ENCODE results near the gene TNFRSF14. TPM values are rescaled to one million over a fixed set of nuclear protein-coding genes. Genes with fewer than 3 reads are reported as not detected.

TNFRSF14 gene
- total and polyA plus RNA-seq, 2 experiments from 2014 or later: 7.8 to 13.3 TPM

- H3K4me3 ChIP-seq: no peak overlapping the region
- WGBS, 2 experiments (ENCODE audit: low coverage in 1 of 2, low lambda C conversion rate in 2 of 2, missing lambda C conversion rate in 2 of 2): 92 to 93% methylated on average over 29 to 31 of the region's 31 CpGs
- no peaks in the 10 kb centered on the region for H3K9me2 ChIP-seq (ENCODE audit: insufficient read depth)
- no peaks in the 10 kb centered on the region for H3K36me3 ChIP-seq (ENCODE audit: low read depth)
- H3K9me3 ChIP-seq (ENCODE audit: low read depth): no peaks in the 10 kb centered on the region
- no peak overlapping the region for H2AFZ ChIP-seq
- H3F3A ChIP-seq (ENCODE audit: insufficient read depth): no peaks in the 10 kb centered on the region
- no peak overlapping the region for H3K9ac ChIP-seq
- no peaks in the 10 kb centered on the region for H3K4me1 ChIP-seq (ENCODE audit: insufficient read depth)
- in situ Hi-C loops (cut with MboI): no loop called here
- H4K20me1 ChIP-seq (ENCODE audit: insufficient read depth): no peaks in the 10 kb centered on the region
- H3K27me3 ChIP-seq (replicated peaks; ENCODE audit: insufficient read depth): no peaks in the 10 kb centered on the region
- no peak for DNase-seq
- no peak for TF ChIP-seq EZH2 (IDR thresholded peaks at IDR 0.05; ENCODE audit: insufficient read depth, poor library complexity, severe bottlenecking)
- no peak for TF ChIP-seq EZH2phosphoT487 (IDR thresholded peaks at IDR 0.05; ENCODE audit: insufficient read depth, low read depth)
- no peak overlapping the region for H3K4me2 ChIP-seq (ENCODE audit: unreplicated experiment)
- H3K27ac ChIP-seq: no peak overlapping the region
- H3K79me2 ChIP-seq (ENCODE audit: insufficient read depth): no peaks in the 10 kb centered on the region
These were observed 34.3 kb downstream of the TNFRSF14 start for GRCh38 chr1:2590233-2591141.

GRCh38 chr1:2591233-2591580, 35.0 kb downstream of the TNFRSF14 start:
- no peak for TF ChIP-seq EZH2 (IDR thresholded peaks at IDR 0.05; ENCODE audit: insufficient read depth, poor library complexity, severe bottlenecking)
- TF ChIP-seq EZH2phosphoT487 (IDR thresholded peaks at IDR 0.05; ENCODE audit: insufficient read depth, low read depth): no peak
- 84 to 92% methylated on average over 4 to 5 of the region's 5 CpGs for WGBS, 2 experiments (ENCODE audit: low coverage in 1 of 2, low lambda C conversion rate in 2 of 2, missing lambda C conversion rate in 2 of 2)
- Histone ChIP-seq H3K4me3 (no peak overlapping the region), H3K9me2 (ENCODE audit: insufficient read depth) (no peaks in the 10 kb centered on the region), H3K9me3 (ENCODE audit: low read depth) (no peaks in the 10 kb centered on the region), H3K36me3 (ENCODE audit: low read depth) (no peaks in the 10 kb centered on the region), H4K20me1 (ENCODE audit: insufficient read depth) (no peaks in the 10 kb centered on the region), H3K27me3 (replicated peaks; ENCODE audit: insufficient read depth) (no peaks in the 10 kb centered on the region), H3K9ac (no peak overlapping the region), H3K79me2 (ENCODE audit: insufficient read depth) (no peaks in the 10 kb centered on the region), H2AFZ (no peak overlapping the region), H3F3A (ENCODE audit: insufficient read depth) (no peaks in the 10 kb centered on the region), H3K4me2 (ENCODE audit: unreplicated experiment) (no peak overlapping the region), H3K4me1 (ENCODE audit: insufficient read depth) (no peaks in the 10 kb centered on the region), H3K27ac (no peak overlapping the region)
- in situ Hi-C loops (cut with MboI): no loop called here
- DNase-seq: no peak

GRCh38 chr1:2591581-2592261, 35.5 kb downstream of the TNFRSF14 start:
- H3K27me3 ChIP-seq (replicated peaks; ENCODE audit: insufficient read depth): no peaks in the 10 kb centered on the region
- no peaks in the 10 kb centered on the region for H3K9me2 ChIP-seq (ENCODE audit: insufficient read depth)
- H3K79me2 ChIP-seq (ENCODE audit: insufficient read depth): no peaks in the 10 kb centered on the region
- no peaks in the 10 kb centered on the region for H3F3A ChIP-seq (ENCODE audit: insufficient read depth)
- H3K36me3 ChIP-seq (ENCODE audit: low read depth): no peaks in the 10 kb centered on the region
- H3K4me3 ChIP-seq: no peak overlapping the region
- no peaks in the 10 kb centered on the region for H3K4me1 ChIP-seq (ENCODE audit: insufficient read depth)
- 79 to 80% methylated on average over 2 to 12 of the region's 12 CpGs for WGBS, 2 experiments (ENCODE audit: low coverage in 1 of 2, low lambda C conversion rate in 2 of 2, missing lambda C conversion rate in 2 of 2)
- H2AFZ ChIP-seq: no peak overlapping the region
- H3K27ac ChIP-seq: no peak overlapping the region
- no peak overlapping the region for H3K9ac ChIP-seq
- in situ Hi-C loops (cut with MboI): no loop called here
- H3K4me2 ChIP-seq (ENCODE audit: unreplicated experiment): no peak overlapping the region
- no peak for DNase-seq
- H4K20me1 ChIP-seq (ENCODE audit: insufficient read depth): no peaks in the 10 kb centered on the region
- no peaks in the 10 kb centered on the region for H3K9me3 ChIP-seq (ENCODE audit: low read depth)
- TF ChIP-seq EZH2phosphoT487 (IDR thresholded peaks at IDR 0.05; ENCODE audit: insufficient read depth, low read depth) (no peak), EZH2 (IDR thresholded peaks at IDR 0.05; ENCODE audit: insufficient read depth, poor library complexity, severe bottlenecking) (no peak)

GRCh38 chr1:2592672-2593071, 36.5 kb downstream of the TNFRSF14 start:
- no peaks in the 10 kb centered on the region for H3F3A ChIP-seq (ENCODE audit: insufficient read depth)
- no peak overlapping the region for H3K4me3 ChIP-seq
- DNase-seq: no peak
- no peaks in the 10 kb centered on the region for H3K4me1 ChIP-seq (ENCODE audit: insufficient read depth)
- in situ Hi-C loops (cut with MboI): no loop called here
- H3K27me3 ChIP-seq (replicated peaks; ENCODE audit: insufficient read depth): no peaks in the 10 kb centered on the region
- no peaks in the 10 kb centered on the region for H3K9me3 ChIP-seq (ENCODE audit: low read depth)
- 51 to 57% methylated on average over 14 to 15 of the region's 15 CpGs for WGBS, 2 experiments (ENCODE audit: low coverage in 1 of 2, low lambda C conversion rate in 2 of 2, missing lambda C conversion rate in 2 of 2)
- H2AFZ ChIP-seq: no peak overlapping the region
- H3K36me3 ChIP-seq (ENCODE audit: low read depth): no peaks in the 10 kb centered on the region
- no peaks in the 10 kb centered on the region for H3K9me2 ChIP-seq (ENCODE audit: insufficient read depth)
- H3K79me2 ChIP-seq (ENCODE audit: insufficient read depth): no peaks in the 10 kb centered on the region
- H3K9ac ChIP-seq: no peak overlapping the region
- H3K4me2 ChIP-seq (ENCODE audit: unreplicated experiment): no peak overlapping the region
- TF ChIP-seq EZH2 (IDR thresholded peaks at IDR 0.05; ENCODE audit: insufficient read depth, poor library complexity, severe bottlenecking): no peak
- TF ChIP-seq EZH2phosphoT487 (IDR thresholded peaks at IDR 0.05; ENCODE audit: insufficient read depth, low read depth): no peak
- no peak overlapping the region for H3K27ac ChIP-seq
- H4K20me1 ChIP-seq (ENCODE audit: insufficient read depth): no peaks in the 10 kb centered on the region
